Osteocyte (in vitro differentiated cells): ENCODE data around the gene DMXL2. TPM values are rescaled to one million over a fixed set of nuclear protein-coding genes. Genes with fewer than 3 reads are reported as not detected.
A peak's percentile ranks its signal among the peaks of the same experiment; 100 is the strongest.
"Not testable (repeated sequence)": the region's sequence is repeated elsewhere in the genome, so short reads cannot be mapped to it uniquely, and the experiment has no call there.

Experiments
- DNase-seq: peaks from one replicate; pipeline ENCODE4 v3.0.0; 2021; ENCODE audit warnings: mixed read lengths; ENCODE audit not compliant: unreplicated experiment; ENCODE audit errors: extremely low spot score
- H3K27ac Mint-ChIP-seq: one replicate; pipeline ENCODE4 v1.8.0; 2021; ENCODE audit warnings: mild to moderate bottlenecking, mixed read lengths; ENCODE audit not compliant: unreplicated experiment
- H3K27me3 Mint-ChIP-seq: one replicate; pipeline ENCODE4 v1.8.0; 2021; ENCODE audit warnings: mixed read lengths; ENCODE audit not compliant: unreplicated experiment
- H3K36me3 Mint-ChIP-seq: one replicate; pipeline ENCODE4 v1.8.0; 2021; ENCODE audit warnings: mixed read lengths; ENCODE audit not compliant: unreplicated experiment
- H3K4me1 Mint-ChIP-seq: one replicate; pipeline ENCODE4 v1.8.0; 2021; ENCODE audit warnings: mixed read lengths; ENCODE audit not compliant: unreplicated experiment
- H3K4me3 Mint-ChIP-seq: one replicate; pipeline ENCODE4 v1.8.0; 2021; ENCODE audit warnings: mild to moderate bottlenecking, moderate library complexity, mixed read lengths; ENCODE audit not compliant: unreplicated experiment
- H3K9me3 Mint-ChIP-seq: one replicate; pipeline ENCODE4 v1.8.0; 2021; ENCODE audit warnings: mixed read lengths; ENCODE audit not compliant: unreplicated experiment
- total RNA-seq: library from RNA; stranded (reverse); gene quantifications from 2 replicates; pipeline ENCODE4 v1.2.1, GENCODE V29; 2021
- TF ChIP-seq, protein P1 (sequence below): fragments of 200-600 bp; sonication (generic); IDR thresholded peaks from 2 replicates; pipeline ENCODE4 v1.5.0; 2021; ENCODE audit warnings: antibody characterized with exemption, mild to moderate bottlenecking, moderate library complexity

DMXL2 gene
- total RNA-seq, 1 donor from 2014 or later: 27.4 TPM

DNA sequence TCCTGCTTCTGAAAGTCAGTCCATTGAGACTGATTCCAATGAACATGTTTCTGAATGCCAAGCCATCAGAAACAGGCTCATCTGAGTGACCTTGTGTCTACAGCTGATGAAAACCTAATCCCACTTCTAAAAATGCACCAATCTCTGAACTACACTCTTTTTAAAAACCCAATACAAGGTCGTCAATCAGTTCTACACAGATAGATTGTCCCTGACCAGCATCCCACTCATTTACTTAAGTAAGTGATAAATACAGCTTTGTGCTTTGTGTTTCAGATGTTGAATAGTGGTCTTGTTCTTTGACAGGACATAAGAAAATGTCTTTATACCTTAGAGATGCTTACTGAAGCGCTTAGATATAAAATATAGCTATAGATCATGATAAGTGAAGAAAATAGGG is 38.5 kb upstream of the DMXL2 start:
- no peak overlapping the region for H3K4me3 Mint-ChIP-seq
- H3K27me3 Mint-ChIP-seq: peaks cover 44% of the 10 kb centered on the region
- no peak overlapping the region for H3K27ac Mint-ChIP-seq
- DNase-seq: no peak
- H3K9me3 Mint-ChIP-seq: no peaks in the 10 kb centered on the region
- H3K4me1 Mint-ChIP-seq: no peaks in the 10 kb centered on the region
- TF ChIP-seq, protein P1, sequence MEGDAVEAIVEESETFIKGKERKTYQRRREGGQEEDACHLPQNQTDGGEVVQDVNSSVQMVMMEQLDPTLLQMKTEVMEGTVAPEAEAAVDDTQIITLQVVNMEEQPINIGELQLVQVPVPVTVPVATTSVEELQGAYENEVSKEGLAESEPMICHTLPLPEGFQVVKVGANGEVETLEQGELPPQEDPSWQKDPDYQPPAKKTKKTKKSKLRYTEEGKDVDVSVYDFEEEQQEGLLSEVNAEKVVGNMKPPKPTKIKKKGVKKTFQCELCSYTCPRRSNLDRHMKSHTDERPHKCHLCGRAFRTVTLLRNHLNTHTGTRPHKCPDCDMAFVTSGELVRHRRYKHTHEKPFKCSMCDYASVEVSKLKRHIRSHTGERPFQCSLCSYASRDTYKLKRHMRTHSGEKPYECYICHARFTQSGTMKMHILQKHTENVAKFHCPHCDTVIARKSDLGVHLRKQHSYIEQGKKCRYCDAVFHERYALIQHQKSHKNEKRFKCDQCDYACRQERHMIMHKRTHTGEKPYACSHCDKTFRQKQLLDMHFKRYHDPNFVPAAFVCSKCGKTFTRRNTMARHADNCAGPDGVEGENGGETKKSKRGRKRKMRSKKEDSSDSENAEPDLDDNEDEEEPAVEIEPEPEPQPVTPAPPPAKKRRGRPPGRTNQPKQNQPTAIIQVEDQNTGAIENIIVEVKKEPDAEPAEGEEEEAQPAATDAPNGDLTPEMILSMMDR: no peak
- no peaks in the 10 kb centered on the region for H3K36me3 Mint-ChIP-seq

DNA sequence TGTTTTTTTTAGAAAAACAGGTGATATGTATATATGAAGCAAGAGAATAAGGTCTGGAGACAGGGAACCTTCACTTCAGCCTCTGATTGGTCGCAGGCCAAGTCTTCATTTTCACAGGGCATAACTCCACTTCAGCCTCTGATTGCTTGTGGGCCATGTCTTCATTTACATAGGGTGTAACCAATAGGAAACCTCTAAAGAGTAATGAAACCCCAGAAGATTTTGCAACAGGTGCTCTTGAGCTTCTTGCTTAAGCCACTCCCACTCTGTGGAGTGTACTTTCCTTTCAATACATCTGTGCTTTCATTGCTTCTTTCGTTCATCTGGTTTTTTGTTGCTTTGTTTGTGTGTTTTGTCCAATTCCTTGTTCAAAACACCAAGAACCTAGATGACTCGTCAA is 36.1 kb upstream of the DMXL2 start:
- no peak for DNase-seq
- Mint-ChIP-seq H3K27me3 (peaks cover 41% of the 10 kb centered on the region), H3K4me3 (no peak overlapping the region), H3K36me3 (no peaks in the 10 kb centered on the region), H3K4me1 (no peaks in the 10 kb centered on the region), H3K9me3 (no peaks in the 10 kb centered on the region), H3K27ac (no peak overlapping the region)
- TF ChIP-seq, protein P1: no peak

DNA sequence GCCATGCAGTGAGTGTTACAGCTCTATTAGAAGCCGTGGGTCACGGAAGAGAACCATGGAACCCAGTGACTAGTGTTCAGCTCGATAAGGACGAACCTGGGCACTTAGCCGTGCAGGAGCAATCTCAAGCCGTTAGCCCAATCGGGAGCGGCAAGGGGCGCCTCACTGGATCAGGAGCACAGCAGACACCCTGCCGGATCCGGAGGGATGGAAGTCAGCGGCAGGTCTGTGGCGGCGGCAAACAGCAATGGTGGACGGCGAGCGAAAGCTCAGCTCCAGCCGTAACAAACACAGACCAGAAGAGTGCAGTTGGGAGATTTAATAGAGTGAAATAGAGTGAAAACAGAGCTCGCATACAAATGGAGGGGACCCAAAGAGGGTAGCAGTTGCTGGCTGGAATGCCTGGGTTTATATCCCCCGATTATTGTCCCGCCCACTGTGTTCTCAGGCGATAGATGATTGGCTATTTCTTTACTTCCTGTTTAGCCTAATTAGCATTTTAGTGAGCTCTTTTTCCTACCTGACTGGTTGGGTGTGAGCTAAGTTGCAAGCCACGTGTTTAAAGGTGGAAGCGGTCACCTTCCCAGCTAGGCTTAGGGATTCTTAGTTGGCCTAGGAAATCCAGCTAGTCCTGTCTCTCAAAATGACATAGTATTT is 33.0 kb upstream of the DMXL2 start:
- peaks cover 36% of the 10 kb centered on the region for H3K27me3 Mint-ChIP-seq
- not testable (repeated sequence) for DNase-seq, H3K27ac Mint-ChIP-seq, H3K9me3 Mint-ChIP-seq, H3K4me3 Mint-ChIP-seq, H3K36me3 Mint-ChIP-seq, H3K4me1 Mint-ChIP-seq

DNA sequence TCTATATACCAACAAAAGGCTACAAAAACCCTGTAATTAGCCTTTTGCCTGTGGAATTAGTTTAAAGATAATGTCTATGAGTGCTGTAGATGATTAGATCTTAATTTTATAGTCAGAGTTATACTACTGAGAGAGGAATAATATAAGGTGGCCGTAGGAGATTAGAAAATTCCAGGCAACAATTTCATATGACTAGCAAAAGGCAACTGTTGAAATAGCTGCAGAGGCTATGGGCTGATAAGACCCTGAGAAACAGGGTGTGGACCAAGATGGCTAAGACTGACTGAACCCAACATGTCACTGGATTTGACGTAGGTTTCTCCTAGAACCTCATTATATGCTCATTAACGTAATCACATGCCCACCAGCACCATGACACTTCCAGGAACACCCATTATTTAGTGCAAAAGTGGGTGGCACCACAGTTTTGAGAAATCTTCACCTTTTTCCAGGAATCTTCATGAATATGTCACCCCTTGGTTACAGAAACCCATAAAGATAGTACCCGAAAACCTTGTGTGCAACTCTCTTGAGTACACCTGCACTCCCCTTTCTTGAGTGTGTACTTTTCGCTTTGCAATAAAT is 29.6 kb upstream of the DMXL2 start:
- TF ChIP-seq, protein P1: no peak
- H3K27ac Mint-ChIP-seq: no peak overlapping the region
- no peaks in the 10 kb centered on the region for H3K4me1 Mint-ChIP-seq
- no peaks in the 10 kb centered on the region for H3K9me3 Mint-ChIP-seq
- no peaks in the 10 kb centered on the region for H3K36me3 Mint-ChIP-seq
- DNase-seq: no peak
- H3K4me3 Mint-ChIP-seq: no peak overlapping the region
- H3K27me3 Mint-ChIP-seq: peaks cover 33% of the 10 kb centered on the region

DNA sequence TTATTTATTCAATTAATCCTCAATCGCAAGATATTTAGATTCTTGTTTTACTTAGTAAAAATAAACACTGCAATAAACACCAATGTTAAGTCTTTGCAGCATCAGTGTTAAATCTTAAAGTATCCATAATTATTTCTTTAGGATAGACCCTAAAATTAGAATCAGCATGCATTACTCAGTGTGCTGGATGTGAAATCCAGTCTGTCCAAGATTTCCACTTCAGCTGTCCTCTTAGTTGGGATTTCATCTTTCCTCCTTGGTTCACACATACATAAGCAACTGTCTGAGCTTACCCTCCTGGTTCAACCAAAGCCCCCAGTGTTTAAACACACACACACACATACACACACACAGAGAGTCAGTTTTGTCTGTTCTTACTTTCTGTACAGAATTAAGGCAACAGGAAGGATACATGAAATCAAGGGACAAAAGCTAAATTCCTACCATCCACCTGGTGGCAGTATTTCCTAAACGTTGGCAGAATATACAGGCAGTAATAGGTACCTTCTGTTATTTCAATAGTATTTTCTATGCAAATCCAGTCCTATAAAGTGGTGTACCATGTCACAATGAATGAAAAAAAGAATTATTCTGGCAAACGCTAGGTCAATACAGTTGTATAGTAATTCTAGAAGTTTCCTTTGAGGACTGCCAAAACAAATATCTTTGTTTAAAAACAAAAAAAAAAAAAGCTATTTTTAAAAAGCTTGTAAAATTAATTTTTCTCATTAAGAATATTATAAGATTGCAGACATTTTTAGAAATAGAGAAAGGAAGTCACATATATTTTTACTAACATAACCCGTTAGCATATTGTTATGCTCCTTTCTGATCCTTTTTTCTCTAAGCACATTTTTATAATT is 27.3 kb upstream of the DMXL2 start:
- DNase-seq: no peak
- Mint-ChIP-seq H3K27ac (no peak overlapping the region), H3K4me1 (no peaks in the 10 kb centered on the region), H3K4me3 (no peak overlapping the region), H3K27me3 (peaks cover 40% of the 10 kb centered on the region), H3K36me3 (no peaks in the 10 kb centered on the region), H3K9me3 (no peaks in the 10 kb centered on the region)
- TF ChIP-seq, protein P1: peak; percentile 82

DNA sequence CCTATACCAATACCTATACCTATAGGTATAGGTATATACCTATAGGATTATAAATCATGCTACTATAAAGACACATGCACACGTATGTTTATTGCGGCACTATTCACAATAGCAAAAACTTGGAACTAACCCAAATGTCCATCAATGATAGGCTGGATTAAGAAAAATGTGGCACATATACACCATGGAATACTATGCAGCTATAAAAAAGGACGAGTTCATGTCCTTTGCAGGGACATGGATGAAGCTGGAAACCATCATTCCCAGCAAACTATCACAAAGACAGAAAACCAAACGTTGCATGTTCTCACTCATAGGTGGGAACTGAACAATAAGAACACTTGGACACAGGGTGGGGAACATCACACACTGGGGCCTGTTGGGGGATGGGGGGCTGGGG is 26.1 kb upstream of the DMXL2 start:
- not testable (repeated sequence) for H3K4me1 Mint-ChIP-seq, H3K27ac Mint-ChIP-seq, H3K36me3 Mint-ChIP-seq

DNA sequence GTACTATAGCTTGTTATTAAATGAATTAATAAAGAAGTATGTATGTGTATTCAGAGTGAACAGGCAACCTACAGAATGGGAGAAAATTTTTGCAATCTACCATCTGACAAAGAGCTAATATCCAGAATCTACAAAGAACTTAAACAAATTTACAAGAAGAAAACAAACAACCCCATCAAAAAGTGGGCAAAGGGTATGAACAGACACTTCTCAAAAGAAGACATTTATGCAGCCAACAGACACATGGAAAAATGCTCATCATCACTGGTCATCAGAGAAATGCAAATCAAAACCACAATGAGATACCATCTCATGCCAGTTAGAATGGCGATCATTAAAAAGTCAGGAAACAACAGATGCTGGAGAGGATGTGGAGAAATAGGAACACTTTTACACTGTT is 25.5 kb upstream of the DMXL2 start:
- H3K27ac Mint-ChIP-seq, H3K9me3 Mint-ChIP-seq, DNase-seq, H3K36me3 Mint-ChIP-seq, H3K4me1 Mint-ChIP-seq, H3K4me3 Mint-ChIP-seq: not testable (repeated sequence)
- H3K27me3 Mint-ChIP-seq: peaks cover 29% of the 10 kb centered on the region

More for the DNA sequence above, 26.1 kb upstream of the DMXL2 start:
- not testable (repeated sequence) for H3K4me3 Mint-ChIP-seq, DNase-seq, H3K9me3 Mint-ChIP-seq
- peaks cover 33% of the 10 kb centered on the region for H3K27me3 Mint-ChIP-seq
